Measurements from ENCODE around the gene SLC2A13.
"Not testable (repeated sequence)": the region's sequence is repeated elsewhere in the genome, so short reads cannot be mapped to it uniquely, and the experiment has no call there.

SLC2A13 gene

DNA sequence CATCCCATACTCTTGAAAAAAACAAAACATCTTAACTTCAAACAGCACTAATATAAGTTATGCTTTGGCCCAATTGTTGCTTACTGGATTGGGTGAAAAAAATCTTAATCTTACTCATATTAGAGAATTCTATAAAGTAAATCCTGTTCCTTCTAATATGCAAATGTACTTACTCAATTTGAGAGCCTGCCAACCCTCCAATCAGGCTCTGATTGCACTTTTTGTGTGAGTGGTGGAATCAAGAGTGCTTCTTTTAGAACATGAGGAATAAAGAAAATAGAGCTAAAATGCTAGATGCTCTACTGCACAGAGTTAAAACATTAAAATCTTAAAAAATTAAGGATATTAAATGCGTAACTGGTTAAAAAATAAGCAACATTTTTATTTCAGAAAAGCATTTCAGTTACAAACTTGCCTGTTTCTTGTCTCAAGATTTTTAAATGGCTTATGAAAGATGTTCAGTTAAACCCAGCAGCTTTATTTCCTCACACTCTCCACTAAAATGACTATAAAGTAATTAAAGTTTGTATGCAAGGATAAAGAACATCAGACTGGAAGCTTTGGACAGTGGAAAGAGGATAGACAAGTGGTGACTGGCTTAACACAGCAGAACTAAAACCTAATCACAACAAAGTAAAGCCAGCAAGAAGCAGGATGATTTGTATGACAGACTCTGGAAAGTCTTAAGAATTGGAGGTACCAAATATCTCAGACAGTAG is 177.5 kb downstream of the SLC2A13 start:
- DNase-seq (ENCODE audit: low read depth, low spot score) = no peak

GRCh38 chr12:39923364-39923763 is 182.5 kb downstream of the SLC2A13 start:
- no peak for DNase-seq (ENCODE audit: low read depth, low spot score)

- not testable (repeated sequence) for DNase-seq (ENCODE audit: low read depth, low spot score)
These were observed 183.3 kb downstream of the SLC2A13 start for GRCh38 chr12:39922598-39922997.

- no peak for DNase-seq (ENCODE audit: low read depth, low spot score)
These were observed 185.2 kb downstream of the SLC2A13 start for GRCh38 chr12:39920647-39921046.

- no peak for DNase-seq (ENCODE audit: low read depth, low spot score)
These were observed 185.7 kb downstream of the SLC2A13 start for GRCh38 chr12:39920222-39920621.

DNA sequence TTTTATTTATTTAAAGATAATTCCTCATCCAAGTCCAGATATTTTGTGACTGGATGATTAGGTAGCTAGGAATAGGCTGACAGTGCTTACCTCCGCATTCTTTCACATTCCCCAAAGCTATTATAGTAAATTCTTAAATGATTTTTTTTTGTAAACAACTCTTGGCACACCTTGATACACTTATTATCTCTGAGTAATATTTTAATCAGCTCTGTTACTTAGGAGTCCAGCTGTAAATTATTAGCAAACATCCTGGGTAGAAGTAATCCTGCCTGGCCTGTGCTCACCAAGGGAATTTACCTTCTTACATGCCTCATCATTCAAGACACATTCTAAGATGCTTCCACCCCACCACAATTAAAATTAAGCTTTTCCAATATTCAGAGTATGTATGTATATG is 186.1 kb downstream of the SLC2A13 start:
- DNase-seq (ENCODE audit: low read depth, low spot score) = no peak

GRCh38 chr12:39915249-39915648 is 190.6 kb downstream of the SLC2A13 start:
- DNase-seq (ENCODE audit: low read depth, low spot score) = no peak

GRCh38 chr12:39912211-39912980 is 193.5 kb downstream of the SLC2A13 start:
- no peak for DNase-seq (ENCODE audit: low read depth, low spot score)

GRCh38 chr12:39906237-39906636 is 199.6 kb downstream of the SLC2A13 start:
- no peak for DNase-seq (ENCODE audit: low read depth, low spot score)

GRCh38 chr12:39905152-39905551 is 200.7 kb downstream of the SLC2A13 start:
- DNase-seq (ENCODE audit: low read depth, low spot score) = no peak

GRCh38 chr12:39902821-39903220 is 203.1 kb downstream of the SLC2A13 start:
- no peak for DNase-seq (ENCODE audit: low read depth, low spot score)

- DNase-seq (ENCODE audit: low read depth, low spot score) = no peak
These were observed 208.6 kb downstream of the SLC2A13 start for GRCh38 chr12:39897315-39897714.

- DNase-seq (ENCODE audit: low read depth, low spot score) = not testable (repeated sequence)
These were observed 212.5 kb downstream of the SLC2A13 start for GRCh38 chr12:39893388-39893787.

DNA sequence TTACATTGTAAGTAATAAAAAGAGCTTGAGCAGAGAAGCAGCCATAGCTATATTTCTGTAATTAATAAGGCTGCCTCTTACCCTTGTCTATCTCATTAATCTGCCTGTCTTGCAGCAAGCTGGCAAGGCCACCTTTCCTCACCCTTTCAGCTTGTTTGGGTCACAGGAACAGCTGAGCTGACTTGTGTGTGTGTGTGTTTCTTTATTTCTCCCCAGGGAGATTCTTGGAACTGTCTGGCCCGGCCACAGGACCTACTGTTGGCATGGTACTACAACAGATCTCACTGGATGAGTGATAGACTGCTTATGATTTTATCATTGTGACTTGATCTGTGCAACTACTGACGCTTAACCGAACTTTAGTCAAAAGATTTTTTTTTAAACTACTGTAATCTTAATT is 213.7 kb downstream of the SLC2A13 start:
- no peak for DNase-seq (ENCODE audit: low read depth, low spot score)

- no peak for DNase-seq (ENCODE audit: low read depth, low spot score)
These were observed 218.0 kb downstream of the SLC2A13 start for GRCh38 chr12:39887856-39888255.

DNA sequence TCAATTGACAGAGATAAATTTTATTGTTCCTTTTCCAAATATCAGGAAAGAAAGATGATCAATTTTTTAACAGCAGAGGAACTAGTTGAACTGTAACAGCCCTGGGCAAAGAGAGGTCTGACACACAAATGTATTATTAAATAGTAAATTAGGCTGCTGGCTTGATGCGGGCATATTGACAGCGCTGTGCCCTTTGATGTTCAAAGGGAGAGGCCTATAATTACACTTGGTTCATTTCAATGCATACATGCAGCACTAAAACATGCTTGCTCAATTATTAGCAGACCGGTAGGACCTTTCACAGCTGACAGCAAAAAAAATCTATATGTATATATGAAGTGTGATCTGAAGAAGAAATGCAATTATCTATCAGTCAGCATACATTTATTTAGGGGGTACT is 219.8 kb downstream of the SLC2A13 start:
- no peak for DNase-seq (ENCODE audit: low read depth, low spot score)

DNA sequence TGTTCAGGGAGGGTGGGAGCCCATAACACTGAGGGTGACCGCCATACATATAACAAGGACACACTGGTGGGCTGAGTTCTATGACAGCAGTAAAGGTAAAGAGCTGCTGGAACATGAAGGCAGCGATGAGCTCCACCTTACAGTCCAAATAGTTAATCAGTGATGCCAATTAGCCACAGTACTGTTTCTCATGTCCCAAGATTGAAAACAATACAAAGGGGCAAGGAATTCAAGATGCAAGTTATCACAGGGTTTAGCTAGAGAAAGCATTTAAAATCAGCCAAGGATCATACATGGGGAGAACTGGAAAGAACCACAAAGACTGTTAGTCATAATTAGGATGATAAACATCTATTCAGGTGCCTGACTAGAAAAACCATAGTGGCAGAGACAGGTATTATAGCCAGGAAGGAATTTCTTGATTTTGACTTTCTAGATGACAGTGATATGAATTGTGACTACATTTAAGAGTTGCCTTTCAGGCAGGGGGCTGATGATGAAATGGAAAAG is 221.2 kb downstream of the SLC2A13 start:
- DNase-seq (ENCODE audit: low read depth, low spot score) = no peak

DNA sequence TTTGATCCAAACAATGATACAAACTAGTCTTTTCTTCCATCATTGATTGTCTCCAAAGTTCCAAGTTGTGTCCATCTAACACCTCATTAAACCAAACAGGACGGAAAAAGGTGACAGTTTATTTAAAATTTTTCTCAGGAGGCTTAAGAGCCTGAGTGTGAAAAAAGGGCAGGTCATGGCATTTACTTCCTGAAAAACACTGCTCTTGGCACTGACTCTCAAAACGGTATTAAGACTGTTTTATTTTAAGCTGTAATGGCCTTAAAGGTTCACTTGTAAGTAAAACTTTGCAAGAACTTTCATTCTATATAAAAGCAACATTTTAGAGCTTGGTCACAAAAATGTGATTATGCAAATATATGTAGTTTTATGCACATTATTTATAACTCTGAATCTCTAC is 222.5 kb downstream of the SLC2A13 start:
- no peak for DNase-seq (ENCODE audit: low read depth, low spot score)

- no peak for DNase-seq (ENCODE audit: low read depth, low spot score)
These were observed 227.1 kb downstream of the SLC2A13 start for GRCh38 chr12:39878753-39879152.

- no peak for DNase-seq (ENCODE audit: low read depth, low spot score)
These were observed 230.2 kb downstream of the SLC2A13 start for GRCh38 chr12:39875721-39876120.

- DNase-seq (ENCODE audit: low read depth, low spot score) = no peak
These were observed 231.1 kb downstream of the SLC2A13 start for GRCh38 chr12:39874785-39875184.

- no peak for DNase-seq (ENCODE audit: low read depth, low spot score)
These were observed 232.8 kb downstream of the SLC2A13 start for GRCh38 chr12:39873065-39873464.

DNA sequence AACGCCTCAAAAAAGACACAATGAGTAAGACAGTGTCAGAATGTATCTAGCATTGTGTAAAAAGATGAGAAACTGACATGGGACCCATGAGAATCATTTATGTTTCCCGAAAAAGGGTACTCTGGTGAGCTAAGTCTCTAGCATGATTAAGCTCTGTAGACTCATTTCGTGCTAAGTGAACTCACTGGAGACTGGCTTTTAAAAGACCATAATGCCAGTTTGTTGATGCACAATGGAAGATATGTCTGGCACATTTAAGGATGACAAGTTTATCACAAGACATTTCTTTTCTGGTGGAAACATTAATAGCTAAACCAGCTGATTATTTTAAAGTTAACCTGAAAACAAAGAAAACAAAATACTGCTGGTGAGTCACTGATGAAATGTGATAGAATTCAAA is 233.5 kb downstream of the SLC2A13 start:
- DNase-seq (ENCODE audit: low read depth, low spot score) = no peak

Measured in activated naive CD8-positive, alpha-beta T cell treated with anti-CD3 and anti-CD28 coated beads, Interleukin-2, amount 50 U/mL, for 16 hours (primary cell).